ENCODE measurements around the gene PPDPF.

PPDPF gene

GRCh38 chr20:63539092-63539430 lies 18.5 kb downstream of the PPDPF start:
- DNase-seq, result no peak

GRCh38 chr20:63539441-63540370 lies 19.1 kb downstream of the PPDPF start:
- DNase-seq, result no peak

- DNase-seq, result peak in 1 of 3 experiments; percentile 23
Observed at GRCh38 chr20:63540417-63541186, 20.0 kb downstream of the PPDPF start.

- no peak for DNase-seq
Observed at GRCh38 chr20:63541371-63541770, 20.8 kb downstream of the PPDPF start.

- peak in 2 of 3 experiments; percentile 80 to 85 for DNase-seq
Observed at GRCh38 chr20:63542031-63542559, 21.5 kb downstream of the PPDPF start.

GRCh38 chr20:63542696-63543095 lies 22.1 kb downstream of the PPDPF start:
- peak in 2 of 3 experiments; percentile 22 to 42 for DNase-seq

- no peak for DNase-seq
Observed at GRCh38 chr20:63543131-63543530, 22.6 kb downstream of the PPDPF start.

GRCh38 chr20:63543733-63544132 lies 23.2 kb downstream of the PPDPF start:
- no peak for DNase-seq

- no peak for DNase-seq
Observed at GRCh38 chr20:63544241-63544957, 23.8 kb downstream of the PPDPF start.

GRCh38 chr20:63544958-63545516 lies 24.5 kb downstream of the PPDPF start:
- no peak for DNase-seq

- DNase-seq, result peak in 2 of 3 experiments; percentile 68 to 74
Observed at GRCh38 chr20:63545814-63546213, 25.2 kb downstream of the PPDPF start.

- DNase-seq, result peak in 2 of 3 experiments; percentile 52 to 66
Observed at GRCh38 chr20:63546256-63546955, 25.8 kb downstream of the PPDPF start.

- DNase-seq, result no peak
Observed at GRCh38 chr20:63546956-63547724, 26.6 kb downstream of the PPDPF start.

GRCh38 chr20:63547725-63548480 lies 27.3 kb downstream of the PPDPF start, which contains the start of gene SRMS:
TSS of gene SRMS (minus strand) at chr20:63547749. CDS start at chr20:63547463, 286 bp downstream.
- DNase-seq, result no peak

GRCh38 chr20:63548542-63548941 lies 28.0 kb downstream of the PPDPF start:
- DNase-seq, result no peak

GRCh38 chr20:63549019-63549418 lies 28.5 kb downstream of the PPDPF start:
- no peak for DNase-seq

GRCh38 chr20:63549679-63550282 lies 29.2 kb downstream of the PPDPF start:
- DNase-seq, result no peak

- DNase-seq, result no peak
Observed at GRCh38 chr20:63551068-63551467, 30.5 kb downstream of the PPDPF start.

GRCh38 chr20:63552481-63553249 lies 32.1 kb downstream of the PPDPF start:
- no peak for DNase-seq

Data from NCI-H1417 (cell line).